HS-27A (cell line): ENCODE data around the gene BMPR1B.
A peak's percentile ranks its signal among the peaks of the same experiment; 100 is the strongest.
"Not testable (repeated sequence)": the region's sequence is repeated elsewhere in the genome, so short reads cannot be mapped to it uniquely, and the experiment has no call there.

ENCODE experiments used
- DNase-seq: peaks from one replicate; pipeline ENCODE4 v3.0.0-alpha.2; 2012; ENCODE audit warnings: low read depth, missing footprints

Gene BMPR1B

GRCh38 chr4:94763005-94763404 is 5.2 kb downstream of the BMPR1B start:
- no peak for DNase-seq

GRCh38 chr4:94763500-94763899 is 5.7 kb downstream of the BMPR1B start:
- DNase-seq, result no peak

DNA sequence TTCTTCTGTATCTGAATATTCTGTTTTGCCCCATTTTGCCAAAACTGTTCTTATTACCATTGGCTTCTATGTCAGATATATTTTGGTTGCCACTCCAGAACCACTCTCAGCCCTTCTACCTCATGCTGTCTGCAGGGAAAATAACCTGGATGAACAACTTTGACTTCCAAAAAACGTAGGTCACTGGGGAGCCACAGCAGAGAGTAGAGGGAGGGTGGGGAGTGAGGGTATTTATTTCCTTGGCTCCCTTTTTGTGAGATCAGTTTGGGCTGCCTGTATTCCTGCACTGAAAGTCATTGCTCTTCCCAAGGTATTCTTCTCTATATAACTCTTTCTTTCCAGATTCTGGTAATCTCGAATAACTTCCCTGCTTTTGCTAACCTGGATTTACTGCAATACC is 6.3 kb downstream of the BMPR1B start:
- no peak for DNase-seq

- DNase-seq, result no peak
Measured at GRCh38 chr4:94765174-94765573, 7.4 kb downstream of the BMPR1B start.

DNA sequence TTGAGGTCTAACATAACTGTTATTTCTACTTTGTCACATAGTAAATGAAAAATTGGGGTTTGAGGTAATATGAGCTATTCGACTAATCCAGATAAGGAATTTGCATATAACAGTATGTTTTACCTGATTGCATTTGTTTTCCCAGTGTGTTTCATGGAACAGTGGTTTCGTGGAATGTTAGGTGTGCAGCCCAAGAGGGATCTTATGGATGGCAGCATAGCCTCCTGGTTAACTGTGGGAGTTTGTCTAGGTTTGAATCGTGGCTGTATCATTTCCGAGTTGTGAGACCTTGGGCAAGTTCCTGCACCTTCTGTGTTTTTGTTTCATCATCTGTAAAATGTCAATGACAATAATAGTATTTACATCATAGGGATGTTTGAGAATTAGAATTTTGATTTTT is 7.9 kb downstream of the BMPR1B start:
- DNase-seq, result no peak

DNA sequence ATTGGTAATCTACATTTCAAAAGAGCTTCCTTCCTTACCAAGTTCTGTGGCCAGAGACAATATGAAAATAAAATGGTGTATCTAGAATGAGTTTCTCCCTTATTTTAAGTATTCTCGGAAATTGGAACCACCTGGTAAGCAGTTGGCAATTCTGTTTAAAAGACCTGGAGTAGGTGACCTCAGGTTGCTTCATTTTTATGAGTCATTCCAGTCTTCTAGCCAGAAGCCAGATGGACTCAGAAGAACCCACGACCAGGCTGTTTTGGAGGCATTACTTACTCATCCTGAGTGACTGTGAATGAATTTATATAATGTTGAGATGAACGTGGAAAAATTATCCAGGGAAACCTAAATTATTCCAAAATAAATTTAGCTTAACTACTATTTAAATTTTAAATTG is 9.1 kb downstream of the BMPR1B start:
- DNase-seq, result no peak

- no peak for DNase-seq
Measured at GRCh38 chr4:94767446-94767845, 9.7 kb downstream of the BMPR1B start.

DNA sequence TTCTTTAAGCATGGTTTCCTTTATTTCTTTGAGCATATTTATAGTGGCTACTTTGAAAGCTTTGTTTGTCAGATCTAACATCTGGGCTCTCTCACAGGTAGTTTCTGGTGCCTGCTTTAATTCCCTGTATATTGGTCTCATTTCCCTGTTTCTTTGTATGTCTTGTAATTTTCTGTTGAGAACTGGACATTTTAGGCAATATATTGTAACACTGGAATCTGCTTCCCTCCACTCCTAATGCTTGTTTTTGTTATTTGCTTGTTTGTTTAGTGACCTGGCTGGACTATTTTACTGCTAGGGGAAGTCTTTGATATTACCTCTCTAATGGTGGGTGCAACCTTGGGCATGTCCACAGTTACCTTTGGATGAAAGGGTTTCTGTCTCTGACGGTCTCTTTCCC is 25.0 kb downstream of the BMPR1B start:
- DNase-seq, result no peak

GRCh38 chr4:94791701-94792100 is 33.9 kb downstream of the BMPR1B start:
- DNase-seq, result no peak

- DNase-seq, result no peak
Measured at GRCh38 chr4:94798808-94799207, 41.1 kb downstream of the BMPR1B start.

GRCh38 chr4:94801016-94801415 is 43.3 kb downstream of the BMPR1B start:
- no peak for DNase-seq

DNA sequence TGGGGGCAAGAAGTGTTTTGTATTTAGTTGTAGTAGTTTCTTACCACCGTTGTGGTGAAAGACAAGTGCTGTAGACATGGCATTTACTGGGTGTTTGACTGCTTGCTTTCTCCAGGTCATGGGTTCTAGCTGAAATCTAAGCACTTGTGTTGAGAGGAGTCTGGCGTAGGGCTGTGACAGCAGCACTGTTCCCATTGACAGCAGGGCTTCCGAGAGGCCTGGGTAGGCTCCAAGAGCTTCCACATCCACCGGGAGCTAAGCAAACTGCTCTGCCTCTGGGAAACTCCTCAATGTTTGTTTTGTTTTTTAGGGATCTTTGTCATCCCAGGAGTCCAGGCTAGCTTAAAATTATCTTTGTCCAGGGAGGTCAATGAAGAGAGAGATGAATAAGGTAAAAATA is 44.3 kb downstream of the BMPR1B start:
- DNase-seq, result no peak

DNA sequence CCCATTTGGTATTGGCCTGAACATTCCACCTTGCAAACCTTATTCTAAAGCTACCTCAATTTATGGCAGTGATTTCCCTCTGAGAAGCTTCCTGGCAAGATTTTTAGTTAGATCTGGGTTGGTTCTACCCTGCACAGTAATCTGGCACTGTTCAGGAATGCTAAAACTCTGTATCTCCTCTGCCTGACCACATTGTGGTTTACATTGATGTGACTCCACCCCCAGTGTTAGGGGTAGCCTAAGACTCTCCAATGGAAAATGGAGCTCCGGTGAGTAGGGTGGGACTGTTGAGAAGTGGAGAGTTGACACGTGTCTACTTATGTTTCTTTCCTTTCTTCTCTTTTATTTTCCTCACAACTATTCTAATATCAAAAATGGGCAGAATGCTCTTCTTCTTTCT is 45.4 kb downstream of the BMPR1B start:
- no peak for DNase-seq

DNA sequence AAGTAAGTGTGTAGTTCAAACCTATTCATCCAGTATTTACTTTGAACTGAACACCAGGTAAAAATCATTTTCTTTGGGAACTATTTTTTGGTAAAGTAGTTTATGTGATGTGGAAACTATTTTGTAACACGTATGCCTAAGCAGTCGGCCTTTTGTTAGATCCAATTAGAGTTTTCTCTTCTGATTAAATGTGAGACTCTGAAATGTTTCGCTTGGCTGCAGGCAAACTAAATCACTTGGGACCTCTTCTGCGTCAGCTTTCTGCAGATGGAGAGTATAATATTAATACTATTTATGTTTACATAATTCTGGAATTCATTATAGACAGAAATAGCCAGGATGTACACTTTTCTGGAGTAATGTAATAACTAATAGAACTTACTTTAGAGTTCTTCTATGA is 46.9 kb downstream of the BMPR1B start:
- DNase-seq, result no peak

GRCh38 chr4:94806376-94806775 is 48.6 kb downstream of the BMPR1B start:
- no peak for DNase-seq

GRCh38 chr4:94811643-94812042 is 53.9 kb downstream of the BMPR1B start:
- DNase-seq, result no peak

- DNase-seq, result no peak
Measured at GRCh38 chr4:94813221-94813620, 55.5 kb downstream of the BMPR1B start.

DNA sequence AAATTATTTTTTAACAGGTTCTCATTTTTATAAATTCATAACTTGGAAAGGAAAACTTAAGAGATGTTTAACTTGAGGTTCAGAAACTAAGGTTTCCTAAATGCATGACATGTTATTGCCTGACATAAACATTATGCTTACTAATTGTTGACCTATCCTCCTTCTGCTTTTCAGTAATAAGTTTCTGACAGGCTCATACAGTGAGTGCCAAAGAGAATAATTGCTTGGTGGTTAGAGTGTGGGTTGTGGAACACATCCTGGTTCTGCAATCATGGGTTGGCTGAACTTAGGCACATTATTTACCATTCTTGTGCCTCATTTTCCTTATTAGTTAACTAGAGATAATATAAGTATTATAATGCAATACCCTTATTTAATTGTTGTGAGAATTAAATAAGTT is 56.5 kb downstream of the BMPR1B start:
- DNase-seq, result no peak

DNA sequence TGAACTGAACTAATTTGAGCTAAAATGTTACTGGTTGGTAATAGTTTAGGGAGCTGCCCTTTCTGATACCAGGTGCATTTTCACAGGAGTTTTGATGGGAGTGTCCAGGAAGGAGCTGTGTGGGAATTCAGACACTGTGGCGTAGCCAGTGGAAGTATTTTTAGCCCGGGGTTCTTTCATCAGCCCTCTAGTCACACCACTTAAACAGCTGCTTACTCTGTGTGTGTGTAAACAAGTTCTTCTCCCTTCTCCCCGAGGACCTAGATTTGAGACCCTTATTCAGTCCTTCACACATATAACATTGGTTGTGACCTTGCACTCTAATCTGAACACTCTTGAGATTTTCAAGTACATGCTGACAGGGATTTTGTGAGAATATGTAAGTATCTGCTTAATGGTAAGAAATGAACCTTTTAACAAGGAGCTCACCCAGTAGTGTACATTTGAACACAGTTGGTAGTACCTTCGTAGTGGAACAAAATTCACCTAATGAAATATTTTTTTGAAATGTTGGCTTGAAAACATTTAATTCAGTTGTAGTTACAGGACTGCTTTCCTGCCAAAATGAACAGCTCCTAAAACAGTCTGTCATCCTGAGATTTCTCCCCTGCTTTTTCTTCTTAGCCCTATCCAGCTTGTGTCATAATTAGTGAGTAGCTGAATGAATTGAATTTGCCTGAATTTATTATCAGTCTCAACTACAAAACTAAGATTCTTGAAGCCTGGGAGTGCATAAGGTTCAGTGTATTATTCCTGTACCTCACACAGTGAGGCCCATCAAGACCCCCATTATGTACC is 61.8 kb downstream of the BMPR1B start:
- no peak for DNase-seq

DNA sequence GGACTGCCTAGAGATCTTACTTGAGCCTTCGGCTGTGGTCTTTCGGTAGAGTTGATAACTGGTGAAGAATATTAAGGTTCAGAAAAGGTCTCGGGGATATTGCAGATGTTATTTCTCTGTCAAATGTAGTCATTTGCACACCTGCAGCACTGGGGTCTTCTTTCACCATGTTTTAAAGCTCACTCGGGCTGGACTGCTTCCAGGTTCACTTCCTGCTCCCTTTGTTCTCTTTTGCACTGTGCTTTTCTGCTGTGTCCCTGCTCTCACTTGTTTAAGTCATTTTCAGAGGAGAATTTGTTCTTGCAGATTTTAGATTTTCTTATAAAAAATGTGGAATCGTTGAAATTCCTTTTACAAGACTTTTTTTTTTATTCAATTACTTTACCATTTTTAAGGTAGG is 68.5 kb downstream of the BMPR1B start:
- DNase-seq, result no peak

GRCh38 chr4:94827481-94828110 is 69.8 kb downstream of the BMPR1B start:
- DNase-seq, result peak; percentile 23

GRCh38 chr4:94828882-94829281 is 71.1 kb downstream of the BMPR1B start:
- no peak for DNase-seq

- DNase-seq, result no peak
Measured at GRCh38 chr4:94831607-94832006, 73.9 kb downstream of the BMPR1B start.

DNA sequence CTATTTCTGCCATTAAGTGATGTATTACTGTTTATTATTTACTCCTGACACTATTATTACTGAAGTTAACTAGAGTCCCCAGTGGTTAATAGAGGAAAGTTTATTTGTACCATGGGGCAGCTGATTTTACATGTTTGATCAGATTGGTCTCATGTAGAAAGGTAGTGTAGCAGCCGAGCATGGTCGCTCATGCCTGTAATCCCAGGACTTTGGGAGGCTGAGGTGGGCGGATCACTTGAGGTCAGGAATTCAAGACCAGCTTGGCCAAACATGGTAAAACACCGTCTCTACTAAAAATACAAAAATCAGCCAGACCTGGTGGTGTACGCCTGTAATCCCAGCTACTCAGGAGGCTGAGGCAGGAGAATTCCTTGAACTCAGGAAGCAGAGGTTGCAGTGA is 74.6 kb downstream of the BMPR1B start:
- not testable (repeated sequence) for DNase-seq
